Tibial nerve (tissue), 4 donors: ENCODE results near the gene NOL12.

Source experiments
- CTCF ChIP-seq, 5 experiments: fragments of 200-600 bp in 3 of 5; fragments of 450-650 bp in 2 of 5; sonication (generic) in 3 of 5; IDR thresholded peaks; one replicate each; pipeline ENCODE4 v1.5.1; 2016 to 2019; ENCODE audit warnings: antibody characterized with exemption in 5 of 5, mild to moderate bottlenecking in 3 of 5, moderate library complexity in 2 of 5
- EP300 ChIP-seq, 2 donors: sonication (generic); formaldehyde crosslinking; IDR thresholded peaks; one replicate each; pipeline ENCODE4 v1.6.1; 2017; ENCODE audit warnings: antibody characterized with exemption in 2 of 2, mild to moderate bottlenecking in 1 of 2

DNA sequence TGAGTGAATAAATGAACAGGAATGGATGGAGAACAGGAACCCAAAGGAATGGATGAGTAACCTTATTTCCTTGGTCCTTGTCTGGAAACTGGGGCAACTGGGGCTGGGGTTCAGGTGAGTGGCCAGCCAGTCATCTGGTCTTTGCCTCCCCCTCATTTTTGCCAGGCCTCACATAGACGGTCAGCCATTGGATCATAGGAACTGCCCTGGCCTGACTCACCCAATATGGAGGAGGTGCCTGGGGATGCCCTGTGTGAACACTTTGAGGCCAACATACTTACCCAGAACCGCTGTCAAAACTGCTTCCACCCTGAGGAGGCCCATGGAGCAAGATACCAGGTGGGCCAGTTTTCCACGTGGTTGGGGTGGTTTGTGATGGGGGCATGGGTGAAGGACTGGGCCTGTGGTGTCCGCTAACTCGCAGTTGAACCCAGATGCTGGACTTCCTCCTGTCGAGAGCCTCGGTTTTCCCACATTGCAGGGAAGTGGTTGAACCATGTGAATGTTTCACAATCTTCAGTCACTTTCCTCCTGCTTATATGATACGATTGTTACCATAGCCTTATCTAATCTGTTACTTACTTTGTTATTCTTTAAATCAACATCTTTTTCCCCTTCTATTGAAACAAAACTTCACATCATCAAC lies 15.1 kb downstream of the NOL12 start:
- TF ChIP-seq CTCF (IDR thresholded peaks at IDR 0.05) = no peak
- TF ChIP-seq EP300 (IDR thresholded peaks at IDR 0.05) = no peak
